GM12878 (cell line): Measurements from ENCODE around the gene CACNA1B. TPM values are rescaled to one million over a fixed set of nuclear protein-coding genes. Genes with fewer than 3 reads are reported as not detected.

Experiments
- ATAC-seq: fragments of 200-7000 bp; cut with Tn5 transposase; 3 replicates; pipeline ENCODE4 v1.9.1; 2020; ENCODE audit warnings: mild to moderate bottlenecking, moderate library complexity
- BruUV-seq: library from RNA; stranded (reverse); fragments of 400-500 nt; replicated peaks from 2 replicates; lab custom pipeline; 2021; lab: Mats Ljungman, UMichigan
- CTCF ChIA-PET: fragments of 300-600 bp; sonication (Branson Sonifier 250); formaldehyde crosslinking; extraction: SDS; loops from one replicate; lab custom pipeline; 2021; ENCODE audit warnings: inconsistent platforms; lab: Yijun Ruan, JAX
- POLR2A ChIA-PET: fragments of 350-600 bp; formaldehyde crosslinking; extraction: SDS; loops from one replicate; lab custom pipeline; 2021; ENCODE audit warnings: inconsistent platforms; lab: Charles Lee
- RAD21 ChIA-PET: fragments of 300-600 bp; sonication (Branson Sonifier 250); formaldehyde crosslinking; loops from one replicate; lab custom pipeline; 2023; ENCODE audit warnings: antibody characterized with exemption; ENCODE audit not compliant: unreplicated experiment; lab: Charles Lee
- SMC1A ChIA-PET: fragments of 300-600 bp; sonication (Branson Sonifier 250); formaldehyde crosslinking; loops from one replicate; lab custom pipeline; 2023; ENCODE audit not compliant: unreplicated experiment, uncharacterized antibody; lab: Charles Lee
- DNase-seq: peaks from one replicate; pipeline ENCODE4 v3.0.0-alpha.2; 2011; ENCODE audit warnings: low read depth, low spot score
- FAIRE-seq: peaks from 3 replicates; lab custom pipeline; 2011; peaks lifted over from hg19 to GRCh38; lab: Jason Lieb, UNC
- H2AFZ ChIP-seq: 2 replicates; pipeline ENCODE4 v1.6.0; 2011; ENCODE audit warnings: low read depth, low read length, control low read depth; ENCODE audit not compliant: control insufficient read depth
- H3K27ac ChIP-seq: 2 replicates; pipeline ENCODE4 v1.5.1; 2011; ENCODE audit warnings: control low read depth; ENCODE audit not compliant: control insufficient read depth, insufficient read depth
- H3K27me3 ChIP-seq, 2 experiments: replicated peaks in 1 of 2; 2 replicates each; pipeline versions ENCODE4 v1.6.0 to v1.6.1; 2011; ENCODE audit warnings: low read length in 1 of 2; ENCODE audit not compliant: control insufficient read depth in 2 of 2, insufficient read depth in 2 of 2
- H3K36me3 ChIP-seq, 2 experiments: 2 replicates each; pipeline ENCODE4 v1.5.1; 2011; ENCODE audit warnings: low read length in 1 of 2; ENCODE audit not compliant: control insufficient read depth in 2 of 2, insufficient read depth in 2 of 2
- H3K4me1 ChIP-seq: 2 replicates; pipeline ENCODE4 v1.6.1; 2011; ENCODE audit warnings: mild to moderate bottlenecking, low read length, moderate library complexity, mixed read lengths; ENCODE audit not compliant: control insufficient read depth, insufficient read depth
- H3K4me2 ChIP-seq: 2 replicates; pipeline ENCODE4 v1.6.0; 2011; ENCODE audit warnings: control low read depth; ENCODE audit not compliant: control insufficient read depth, insufficient read depth
- H3K4me3 ChIP-seq: fragments of 200-600 bp; sonication (generic); 2 replicates; pipeline ENCODE4 v1.5.1; 2016
- H3K79me2 ChIP-seq: 2 replicates; pipeline ENCODE4 v1.6.0; 2011; ENCODE audit warnings: low read length; ENCODE audit not compliant: control insufficient read depth, insufficient read depth
- H3K9ac ChIP-seq: 2 replicates; pipeline ENCODE4 v1.8.0; 2011; ENCODE audit warnings: low read length, control low read depth, mixed read lengths; ENCODE audit not compliant: control insufficient read depth, insufficient read depth
- H3K9me3 ChIP-seq: replicated peaks from 3 replicates; pipeline ENCODE4 v1.5.1; 2011; ENCODE audit warnings: mild to moderate bottlenecking, low read length; ENCODE audit not compliant: control insufficient read depth, insufficient read depth
- H4K20me1 ChIP-seq: 2 replicates; pipeline ENCODE4 v1.6.0; 2011; ENCODE audit not compliant: control insufficient read depth, insufficient read depth
- BCL11A ChIP-seq: IDR thresholded peaks from 2 replicates; pipeline ENCODE4 v1.6.1; 2011; ENCODE audit warnings: low read depth, low read length
- CHD2 ChIP-seq: IDR thresholded peaks from 2 replicates; pipeline ENCODE4 v1.6.1; 2011; ENCODE audit warnings: low read depth, low read length, improper control_type of control experiment, borderline replicate concordance
- CREM ChIP-seq: IDR thresholded peaks from 2 replicates; pipeline ENCODE4 v1.6.1; 2014; ENCODE audit warnings: antibody characterized with exemption, low read depth
- CUX1 ChIP-seq: IDR thresholded peaks from 2 replicates; pipeline ENCODE4 v1.6.1; 2012; ENCODE audit warnings: improper control_type of control experiment, low read depth, low read length; ENCODE audit not compliant: insufficient replicate concordance
- EGR1 ChIP-seq, 2 experiments: IDR thresholded peaks; 1 replicate in 1 of 2; 2 replicates in 1 of 2; pipeline ENCODE4 v1.6.1; 2011 to 2012; ENCODE audit warnings: low read depth in 2 of 2, low read length in 2 of 2, borderline replicate concordance in 1 of 2, mild to moderate bottlenecking in 1 of 2, moderate library complexity in 1 of 2
- FOXM1 ChIP-seq: IDR thresholded peaks from 2 replicates; pipeline ENCODE4 v1.6.1; 2012; ENCODE audit warnings: low read depth, mild to moderate bottlenecking, inconsistent platforms, low read length, moderate library complexity
- GABPA ChIP-seq: IDR thresholded peaks from 2 replicates; pipeline ENCODE4 v1.6.1; 2014; ENCODE audit warnings: antibody characterized with exemption, low read depth, mild to moderate bottlenecking, inconsistent platforms
- IRF3 ChIP-seq: fragments of 450-650 bp; IDR thresholded peaks from 2 replicates; pipeline ENCODE4 v1.6.1; 2014; ENCODE audit warnings: mild to moderate bottlenecking
- KLF5 ChIP-seq: fragments of 450-650 bp; IDR thresholded peaks from 2 replicates; pipeline ENCODE4 v1.6.1; 2014; ENCODE audit warnings: mild to moderate bottlenecking; ENCODE audit not compliant: partially characterized antibody
- MEF2A ChIP-seq: IDR thresholded peaks from 2 replicates; pipeline ENCODE4 v1.6.1; 2011; ENCODE audit warnings: low read depth, mild to moderate bottlenecking, low read length, moderate library complexity; ENCODE audit not compliant: insufficient read depth
- WGBS: methylation state at CpG from one replicate; pipeline ENCODE4 v1.1.6; 2016; ENCODE audit warnings: low lambda C conversion rate; ENCODE audit not compliant: insufficient replicate concordance, insufficient coverage; ENCODE audit errors: missing lambda C conversion rate; 5-methylcytosine and 5-hydroxymethylcytosine counted together
- in situ Hi-C: fragments of 300-500 bp; cut with MboI; formaldehyde crosslinking; loops from 9 replicates; pipeline ENCODE4 v1.14.3; 2018; ENCODE audit warnings: mixed read lengths
- intact Hi-C: fragments of 100-400 bp; cut with micrococcal nuclease; formaldehyde crosslinking; loops from one replicate; pipeline ENCODE4 v1.14.2; 2022; ENCODE audit not compliant: unreplicated experiment
- polyA plus RNA-seq, 11 experiments: library from polyadenylated mRNA; depleted of rRNA in 4 of 11; unstranded in 6 of 11; stranded (reverse) in 5 of 11; fragments of >200 nt; fragmentation: Nextera tagmentation in 4 of 11; fragmentation: Illumina TruSeq in 1 of 11; extraction: Ambion mirVana in 4 of 11; extraction: Trizol in 1 of 11; gene quantifications; 1 replicate in 1 of 11; 2 replicates in 10 of 11; pipeline versions ENCODE4 v1.2.1 to v1.2.3, GENCODE V29; 2011 to 2016; ENCODE audit warnings: inconsistent platforms in 2 of 11, missing spikeins in 2 of 11, low read depth in 1 of 11
- total RNA-seq, 4 experiments: library from RNA; depleted of rRNA in 3 of 4; stranded (reverse); fragments of >200 nt in 3 of 4; fragmentation: Illumina TruSeq in 1 of 4; extraction: Trizol in 1 of 4; gene quantifications; 2 replicates each; pipeline versions ENCODE4 v1.2.1 to v1.2.3, GENCODE V29; 2013 to 2021

CACNA1B gene
- total and polyA plus RNA-seq, 10 of the 15 experiments (the other 5 are each of a cell fraction or from before 2014, with no cell fraction given), result 0.01 to 0.03 (median 0.01) TPM; not detected in 7

- no TSS peak for BruUV-seq
- SMC1A ChIA-PET, result no interaction called here
- ATAC-seq (no peak), DNase-seq (no peak), FAIRE-seq (no peak)
- Histone ChIP-seq H3K4me3 (no peak overlapping the region), H3K4me2 (no peak overlapping the region), H3K9me3 (no peaks in the 10 kb centered on the region), H3K79me2 (no peaks in the 10 kb centered on the region), H3K27ac (no peak overlapping the region), H3K36me3 (no peaks in the 10 kb centered on the region), H4K20me1 (no peaks in the 10 kb centered on the region), H3K27me3 (no peaks in the 10 kb centered on the region; a peak in 1 of 4 replicates), H3K4me1 (no peaks in the 10 kb centered on the region), H3K9ac (no peak overlapping the region), H2AFZ (no peak overlapping the region)
- intact Hi-C loops (no loop called here), in situ Hi-C loops (no loop called here)
- WGBS, result 92% methylated on average over 1 of the region's 1 CpG
- RAD21 ChIA-PET, result no interaction called here
- TF ChIP-seq EGR1 (IDR thresholded peaks at IDR 0.05; ENCODE audit: borderline replicate concordance in 1 of 2, low read depth in 2 of 2, low read length in 2 of 2) (no peak), CHD2 (no peak), KLF5 (no peak)
- CTCF ChIA-PET, result interaction anchor here (2.0 kb wide), 1 partner anchor 316 kb away, joined by 9 read pairs; no protein-coding TSS in a partner anchor
- POLR2A ChIA-PET, result no interaction called here
These were observed 111.1 kb downstream of the CACNA1B start for GRCh38 chr9:137988701-137989100.

GRCh38 chr9:137989156-137989555 is 111.6 kb downstream of the CACNA1B start:
- H2AFZ ChIP-seq, result no peak overlapping the region
- BruUV-seq, result no TSS peak
- H3K9ac ChIP-seq, result no peak overlapping the region
- ChIA-PET CTCF (interaction anchor here (2.0 kb wide), 1 partner anchor 316 kb away, joined by 9 read pairs; no protein-coding TSS in a partner anchor), POLR2A (no interaction called here), RAD21 (no interaction called here), SMC1A (interaction anchor here (1.2 kb wide), 1 partner anchor 316 kb away, joined by 5 read pairs; no protein-coding TSS in a partner anchor)
- no peak overlapping the region for H3K27ac ChIP-seq
- H3K4me3 ChIP-seq, result no peak overlapping the region
- DNase-seq (no peak), ATAC-seq (no peak), FAIRE-seq (no peak)
- 67% methylated on average over 6 of the region's 7 CpGs for WGBS
- no peaks in the 10 kb centered on the region for H4K20me1 ChIP-seq
- H3K9me3 ChIP-seq, result no peaks in the 10 kb centered on the region
- in situ Hi-C loops (no loop called here), intact Hi-C loops (no loop called here)
- H3K27me3 ChIP-seq, result no peaks in the 10 kb centered on the region; a peak in 1 of 4 replicates
- H3K4me2 ChIP-seq, result no peak overlapping the region
- no peaks in the 10 kb centered on the region for H3K4me1 ChIP-seq
- no peaks in the 10 kb centered on the region for H3K36me3 ChIP-seq
- H3K79me2 ChIP-seq, result no peaks in the 10 kb centered on the region
- TF ChIP-seq CUX1 (no peak), BCL11A (no peak), MEF2A (no peak), FOXM1 (no peak), CREM (no peak), GABPA (no peak), IRF3 (no peak)
